COLO668 (cell line): ENCODE data around the gene C6.

Source experiments
- DNase-seq: peaks from one replicate; lab custom pipeline; 2025; ENCODE audit not compliant: unreplicated experiment; lab: John Stamatoyannopoulos, UW

Gene C6

GRCh38 chr5:41127967-41128690 lies 85.2 kb downstream of the C6 start:
- DNase-seq: no peak

- DNase-seq: no peak
These were observed 90.9 kb downstream of the C6 start for GRCh38 chr5:41122459-41122858.

GRCh38 chr5:41120600-41120999 lies 92.7 kb downstream of the C6 start:
- no peak for DNase-seq

- no peak for DNase-seq
These were observed 95.2 kb downstream of the C6 start for GRCh38 chr5:41118177-41118576.

- DNase-seq: no peak
These were observed 98.1 kb downstream of the C6 start for GRCh38 chr5:41115281-41115680.

- DNase-seq: no peak
These were observed 100.6 kb downstream of the C6 start for GRCh38 chr5:41112486-41113455.

GRCh38 chr5:41109186-41109585 lies 104.1 kb downstream of the C6 start:
- DNase-seq: no peak

GRCh38 chr5:41102341-41102740 lies 111.0 kb downstream of the C6 start:
- no peak for DNase-seq

GRCh38 chr5:41097642-41098041 lies 115.7 kb downstream of the C6 start:
- DNase-seq: no peak

- DNase-seq: no peak
These were observed 117.8 kb downstream of the C6 start for GRCh38 chr5:41095324-41096101.

- DNase-seq: no peak
These were observed 118.5 kb downstream of the C6 start for GRCh38 chr5:41094871-41095270.

GRCh38 chr5:41093803-41094202 lies 119.5 kb downstream of the C6 start:
- no peak for DNase-seq
